Loucy (cell line): ENCODE results near the gene CACNA1H.

Experiments
- EZH2phosphoT487 ChIP-seq: fragments of 200-600 bp; IDR thresholded peaks from 2 replicates; pipeline ENCODE4 v1.6.1; 2018; ENCODE audit warnings: antibody characterized with exemption, mild to moderate bottlenecking, moderate library complexity, borderline replicate concordance
- TF ChIP-seq, protein P1 (sequence below): fragments of 200-600 bp; sonication (generic); conservative IDR thresholded peaks from 2 replicates; pipeline ENCODE4 v1.5.1; 2014; ENCODE audit warnings: mild to moderate bottlenecking, antibody characterized with exemption, low read length

DNA sequence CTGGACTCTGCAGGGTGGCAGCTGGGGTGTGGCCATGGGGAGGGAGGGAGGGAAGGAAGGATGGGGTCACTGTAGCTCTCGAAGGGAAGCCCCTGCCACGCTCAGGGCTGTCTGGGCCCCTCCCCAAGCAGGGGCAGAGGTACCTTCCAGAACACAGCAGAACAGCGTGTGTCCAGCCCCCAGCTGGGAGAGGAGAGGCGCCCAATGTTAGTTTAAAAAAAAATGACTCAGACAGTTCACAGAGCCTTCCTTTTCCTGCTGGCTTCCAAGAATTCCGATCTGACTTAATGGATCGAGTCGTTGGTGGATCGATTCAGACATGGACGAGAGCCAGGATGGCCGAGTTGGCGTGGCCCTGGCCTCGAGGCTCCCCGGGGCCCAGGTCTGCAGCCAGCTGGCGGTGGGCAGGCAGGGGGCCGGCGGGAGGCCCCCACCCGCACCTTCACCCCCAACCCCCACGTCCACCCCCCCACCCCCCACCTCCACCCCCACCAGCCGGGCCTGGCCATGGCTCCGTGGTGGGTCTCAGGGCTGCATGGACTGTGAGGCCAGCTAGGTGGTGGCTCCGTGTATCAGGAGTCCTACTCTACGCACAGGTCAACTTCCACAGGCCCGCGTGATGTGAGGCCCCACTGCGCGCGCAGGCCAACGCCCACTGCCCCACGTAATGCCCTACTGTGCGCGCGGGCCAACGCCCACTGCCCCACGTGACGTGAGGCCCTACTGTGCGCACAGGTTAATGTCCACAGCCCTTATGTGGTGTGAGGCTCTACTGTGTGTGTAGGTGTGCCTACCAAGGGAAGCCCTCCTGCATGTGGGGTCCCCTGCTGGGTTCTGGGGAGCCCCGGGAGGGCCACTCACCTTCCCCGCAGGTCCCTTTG, 21.8 kb downstream of the CACNA1H start:
- TF ChIP-seq EZH2phosphoT487 = no peak
- TF ChIP-seq, protein P1, sequence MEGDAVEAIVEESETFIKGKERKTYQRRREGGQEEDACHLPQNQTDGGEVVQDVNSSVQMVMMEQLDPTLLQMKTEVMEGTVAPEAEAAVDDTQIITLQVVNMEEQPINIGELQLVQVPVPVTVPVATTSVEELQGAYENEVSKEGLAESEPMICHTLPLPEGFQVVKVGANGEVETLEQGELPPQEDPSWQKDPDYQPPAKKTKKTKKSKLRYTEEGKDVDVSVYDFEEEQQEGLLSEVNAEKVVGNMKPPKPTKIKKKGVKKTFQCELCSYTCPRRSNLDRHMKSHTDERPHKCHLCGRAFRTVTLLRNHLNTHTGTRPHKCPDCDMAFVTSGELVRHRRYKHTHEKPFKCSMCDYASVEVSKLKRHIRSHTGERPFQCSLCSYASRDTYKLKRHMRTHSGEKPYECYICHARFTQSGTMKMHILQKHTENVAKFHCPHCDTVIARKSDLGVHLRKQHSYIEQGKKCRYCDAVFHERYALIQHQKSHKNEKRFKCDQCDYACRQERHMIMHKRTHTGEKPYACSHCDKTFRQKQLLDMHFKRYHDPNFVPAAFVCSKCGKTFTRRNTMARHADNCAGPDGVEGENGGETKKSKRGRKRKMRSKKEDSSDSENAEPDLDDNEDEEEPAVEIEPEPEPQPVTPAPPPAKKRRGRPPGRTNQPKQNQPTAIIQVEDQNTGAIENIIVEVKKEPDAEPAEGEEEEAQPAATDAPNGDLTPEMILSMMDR = no peak
